Measurements from ENCODE around the gene SUPT6H. TPM values are rescaled to one million over a fixed set of nuclear protein-coding genes. Genes with fewer than 3 reads are reported as not detected.
"Not testable (repeated sequence)": the region's sequence is repeated elsewhere in the genome, so short reads cannot be mapped to it uniquely, and the experiment has no call there.

The SUPT6H gene
- total and polyA plus RNA-seq, 3 donors from 2014 or later = 64.8 to 129 (median 121) TPM

- Histone ChIP-seq H3K4me3 (no peak overlapping the region), H3K9me3 (no peaks in the 10 kb centered on the region), H3K27ac (no peak overlapping the region), H3K36me3 (ENCODE audit: low read depth, missing control alignments) (no peaks in the 10 kb centered on the region), H3K27me3 (no peaks in the 10 kb centered on the region), H3K4me1 (no peaks in the 10 kb centered on the region)
- 94 to 96% methylated on average over 4 to 10 of the region's 10 CpGs for WGBS, 2 donors
- TF ChIP-seq CTCF (IDR thresholded peaks at IDR 0.05) (no peak), POLR2A (IDR thresholded peaks at IDR 0.05) (no peak)
- intact Hi-C loops (cut with DNase I; ENCODE audit: low total_unique reads) = no loop called here
- no peak for DNase-seq
Observed at GRCh38 chr17:28734712-28735241, 72.8 kb downstream of the SUPT6H start.

GRCh38 chr17:28735242-28735722, 73.3 kb downstream of the SUPT6H start:
- TF ChIP-seq CTCF (IDR thresholded peaks at IDR 0.05) (no peak), POLR2A (IDR thresholded peaks at IDR 0.05) (no peak)
- WGBS, 2 donors = 78 to 88% methylated on average over 5 of the region's 5 CpGs
- no peaks in the 10 kb centered on the region for H3K9me3 ChIP-seq
- no peak for DNase-seq
- H3K27me3 ChIP-seq = no peaks in the 10 kb centered on the region
- no peak overlapping the region for H3K4me3 ChIP-seq
- intact Hi-C loops (cut with DNase I; ENCODE audit: low total_unique reads) = no loop called here
- no peaks in the 10 kb centered on the region for H3K4me1 ChIP-seq
- no peaks in the 10 kb centered on the region for H3K36me3 ChIP-seq (ENCODE audit: low read depth, missing control alignments)
- no peak overlapping the region for H3K27ac ChIP-seq

GRCh38 chr17:28735913-28736769, 74.1 kb downstream of the SUPT6H start:
- H3K36me3 ChIP-seq (ENCODE audit: low read depth, missing control alignments); H3K27me3 ChIP-seq; H3K4me3 ChIP-seq; H3K4me1 ChIP-seq; intact Hi-C loops (cut with DNase I; ENCODE audit: low total_unique reads); H3K27ac ChIP-seq; DNase-seq; H3K9me3 ChIP-seq: not testable (repeated sequence)
- 85 to 96% methylated on average over 7 of the region's 8 CpGs for WGBS, 2 donors

GRCh38 chr17:28737316-28737715, 75.3 kb downstream of the SUPT6H start:
- no peaks in the 10 kb centered on the region for H3K4me1 ChIP-seq
- H3K27ac ChIP-seq = no peak overlapping the region
- intact Hi-C loops (cut with DNase I; ENCODE audit: low total_unique reads) = no loop called here
- TF ChIP-seq CTCF (IDR thresholded peaks at IDR 0.05) (no peak), POLR2A (IDR thresholded peaks at IDR 0.05) (no peak)
- no peaks in the 10 kb centered on the region for H3K27me3 ChIP-seq
- no peak for DNase-seq
- no peaks in the 10 kb centered on the region for H3K36me3 ChIP-seq (ENCODE audit: low read depth, missing control alignments)
- H3K4me3 ChIP-seq = no peak overlapping the region
- whole genome bisulfite sequencing, 2 donors = 96 to 97% methylated on average over 7 to 12 of the region's 12 CpGs
- no peaks in the 10 kb centered on the region for H3K9me3 ChIP-seq

GRCh38 chr17:28737770-28738679, 76.0 kb downstream of the SUPT6H start:
- TF ChIP-seq POLR2A (IDR thresholded peaks at IDR 0.05) = no peak
- TF ChIP-seq CTCF (IDR thresholded peaks at IDR 0.05) = no peak
- no peak overlapping the region for H3K4me3 ChIP-seq
- H3K27ac ChIP-seq = no peak overlapping the region
- DNase-seq = no peak
- no peaks in the 10 kb centered on the region for H3K27me3 ChIP-seq
- H3K4me1 ChIP-seq = no peaks in the 10 kb centered on the region
- 91 to 98% methylated on average over 6 to 22 of the region's 22 CpGs for WGBS, 2 donors
- H3K9me3 ChIP-seq = no peaks in the 10 kb centered on the region
- intact Hi-C loops (cut with DNase I; ENCODE audit: low total_unique reads) = no loop called here
- no peaks in the 10 kb centered on the region for H3K36me3 ChIP-seq (ENCODE audit: low read depth, missing control alignments)

All from testis (tissue), 3 donors.